Bronchial epithelial cell (primary cell): Measurements from ENCODE around the gene IP6K1. TPM values are rescaled to one million over a fixed set of nuclear protein-coding genes. Genes with fewer than 3 reads are reported as not detected.
"Not testable (repeated sequence)": the region's sequence is repeated elsewhere in the genome, so short reads cannot be mapped to it uniquely, and the experiment has no call there.

Experiments used
- DNase-seq: peaks from one replicate; pipeline ENCODE4 v3.0.0-alpha.2; 2010; ENCODE audit warnings: low read depth
- FAIRE-seq: peaks from 2 replicates; lab custom pipeline; 2011; peaks lifted over from hg19 to GRCh38; lab: Jason Lieb, UNC
- H3K27me3 ChIP-seq: 2 replicates; pipeline ENCODE4 v1.5.1; 2011; ENCODE audit warnings: low read length; ENCODE audit not compliant: control insufficient read depth, insufficient read depth
- H3K36me3 ChIP-seq: 2 replicates; pipeline ENCODE4 v1.5.1; 2011; ENCODE audit warnings: low read length; ENCODE audit not compliant: control insufficient read depth, insufficient read depth
- H3K4me3 ChIP-seq: 2 replicates; pipeline ENCODE4 v1.5.1; 2011; ENCODE audit warnings: mild to moderate bottlenecking, low read depth, low read length, control low read depth
- total RNA-seq: library from RNA; depleted of rRNA; stranded (reverse); fragments of >200 nt; gene quantifications from 2 replicates; pipeline ENCODE4 v1.2.1, GENCODE V29; 2014
- TF ChIP-seq, protein P1 (sequence below): IDR thresholded peaks from 2 replicates; pipeline ENCODE4 v1.5.1; 2011; ENCODE audit warnings: mild to moderate bottlenecking, moderate library complexity, low read length, control low read depth, inconsistent platforms; ENCODE audit not compliant: insufficient read depth, severe bottlenecking

The IP6K1 gene
- 20.3 and 27.1 TPM in 2 replicates for total RNA-seq

- peaks cover 2% of the 10 kb centered on the region for H3K36me3 ChIP-seq
- DNase-seq (peak; percentile 99), FAIRE-seq (peak; percentile 86)
- peak within 1 kb of the TSS; percentile 91 for H3K4me3 ChIP-seq
- TF ChIP-seq, protein P1, sequence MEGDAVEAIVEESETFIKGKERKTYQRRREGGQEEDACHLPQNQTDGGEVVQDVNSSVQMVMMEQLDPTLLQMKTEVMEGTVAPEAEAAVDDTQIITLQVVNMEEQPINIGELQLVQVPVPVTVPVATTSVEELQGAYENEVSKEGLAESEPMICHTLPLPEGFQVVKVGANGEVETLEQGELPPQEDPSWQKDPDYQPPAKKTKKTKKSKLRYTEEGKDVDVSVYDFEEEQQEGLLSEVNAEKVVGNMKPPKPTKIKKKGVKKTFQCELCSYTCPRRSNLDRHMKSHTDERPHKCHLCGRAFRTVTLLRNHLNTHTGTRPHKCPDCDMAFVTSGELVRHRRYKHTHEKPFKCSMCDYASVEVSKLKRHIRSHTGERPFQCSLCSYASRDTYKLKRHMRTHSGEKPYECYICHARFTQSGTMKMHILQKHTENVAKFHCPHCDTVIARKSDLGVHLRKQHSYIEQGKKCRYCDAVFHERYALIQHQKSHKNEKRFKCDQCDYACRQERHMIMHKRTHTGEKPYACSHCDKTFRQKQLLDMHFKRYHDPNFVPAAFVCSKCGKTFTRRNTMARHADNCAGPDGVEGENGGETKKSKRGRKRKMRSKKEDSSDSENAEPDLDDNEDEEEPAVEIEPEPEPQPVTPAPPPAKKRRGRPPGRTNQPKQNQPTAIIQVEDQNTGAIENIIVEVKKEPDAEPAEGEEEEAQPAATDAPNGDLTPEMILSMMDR = no peak
- H3K27me3 ChIP-seq = no peaks in the 10 kb centered on the region
These were observed at the start of gene IP6K1 for GRCh38 chr3:49786357-49787181. Gene IP6K1, minus strand, starts transcription at chr3:49786542. Its CDS starts 38,502 bp downstream, at chr3:49748040.

DNA sequence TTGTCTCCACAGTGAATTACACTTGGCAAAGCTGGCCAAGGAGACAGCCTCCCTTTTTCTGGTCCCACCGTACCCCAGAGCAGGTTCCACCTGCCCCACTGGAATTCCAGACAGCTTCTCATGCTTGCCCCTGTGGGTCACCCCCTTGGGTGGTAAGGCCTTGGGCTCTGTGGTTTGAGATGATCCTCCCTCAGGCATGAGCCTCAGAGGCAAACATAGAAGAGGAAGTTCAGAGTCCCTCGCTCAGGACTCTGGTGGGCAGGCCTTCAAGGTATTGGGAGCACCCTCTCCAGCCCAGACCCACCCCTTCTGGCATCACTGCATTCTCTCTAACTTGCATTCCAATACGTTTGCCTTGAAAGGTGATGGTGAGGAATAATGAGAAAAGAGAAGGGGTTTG lies 45.0 kb upstream of the IP6K1 start:
- DNase-seq = no peak
- TF ChIP-seq, protein P1 = no peak
- Histone ChIP-seq H3K4me3 (no peak overlapping the region), H3K27me3 (no peaks in the 10 kb centered on the region), H3K36me3 (no peaks in the 10 kb centered on the region)
- FAIRE-seq = no peak

DNA sequence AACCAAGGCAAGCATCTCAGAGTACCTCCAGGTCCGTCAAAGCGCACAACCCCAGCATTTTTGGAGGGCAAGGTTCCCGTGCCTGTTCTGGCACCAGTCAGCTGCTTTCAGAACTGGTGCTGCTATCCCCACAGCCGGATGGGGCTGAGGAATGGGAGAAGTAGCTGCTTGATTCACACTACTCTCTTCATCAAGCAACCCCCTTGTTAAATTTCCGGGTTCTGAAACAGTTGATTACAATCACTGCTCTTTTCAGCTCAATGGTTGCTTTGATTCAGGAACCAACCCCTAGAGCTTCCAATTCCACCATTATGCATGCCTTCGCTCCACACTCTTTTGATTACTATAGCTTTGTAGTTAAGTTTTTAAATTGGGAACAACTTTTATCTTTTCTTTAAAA lies 39.7 kb upstream of the IP6K1 start:
- no peak for FAIRE-seq

GRCh38 chr3:49823131-49823530 lies 36.8 kb upstream of the IP6K1 start:
- not testable (repeated sequence) for H3K4me3 ChIP-seq, DNase-seq, FAIRE-seq, H3K36me3 ChIP-seq, H3K27me3 ChIP-seq

More for the DNA sequence above, 39.7 kb upstream of the IP6K1 start:
- no peaks in the 10 kb centered on the region for H3K36me3 ChIP-seq
- H3K4me3 ChIP-seq = no peak overlapping the region
- no peak for DNase-seq
- TF ChIP-seq, protein P1 = no peak
- H3K27me3 ChIP-seq = no peaks in the 10 kb centered on the region

DNA sequence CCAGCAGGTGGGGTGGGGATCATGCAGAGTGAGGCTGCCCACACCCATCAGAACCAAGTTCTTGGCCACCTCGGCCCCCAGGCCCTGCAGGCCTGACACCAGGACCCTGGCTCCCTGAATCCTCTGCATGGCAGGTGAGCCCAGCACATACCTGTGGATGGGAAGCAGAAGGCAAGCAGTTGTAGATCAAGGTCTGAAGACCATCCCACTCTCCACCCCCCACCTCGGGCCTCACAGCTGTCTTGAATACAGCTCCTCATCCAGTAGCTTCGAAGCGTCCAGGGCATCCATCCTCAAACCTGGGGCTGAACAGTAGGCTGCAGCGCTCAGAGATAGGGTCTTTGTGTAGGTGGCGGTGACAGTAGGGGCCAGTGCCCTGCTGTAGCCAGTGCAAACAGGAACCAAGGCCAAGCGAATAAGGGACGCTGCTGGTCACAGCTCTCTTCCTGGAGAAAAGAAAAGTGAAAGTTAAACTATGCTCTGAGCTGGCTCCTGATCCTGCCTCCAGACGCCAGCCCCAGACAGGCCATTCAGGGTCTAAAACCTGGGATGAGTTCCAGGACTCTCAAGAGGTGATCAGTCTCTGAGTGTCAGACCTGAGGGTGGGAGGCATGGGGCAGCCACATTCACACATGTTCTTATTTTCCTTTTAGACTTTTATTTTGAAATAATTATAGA lies 27.3 kb upstream of the IP6K1 start, which contains the start of gene UBA7:
TSS of gene UBA7 (minus strand) at position 457 of the 678 bp plus-strand sequence. CDS start at position 291, 166 bp downstream.
- no peaks in the 10 kb centered on the region for H3K27me3 ChIP-seq
- TF ChIP-seq, protein P1 = no peak
- peak; percentile 39 for DNase-seq
- FAIRE-seq = no peak
- peak within 1 kb of the TSS; percentile 27 for H3K4me3 ChIP-seq
- no peaks in the 10 kb centered on the region for H3K36me3 ChIP-seq

DNA sequence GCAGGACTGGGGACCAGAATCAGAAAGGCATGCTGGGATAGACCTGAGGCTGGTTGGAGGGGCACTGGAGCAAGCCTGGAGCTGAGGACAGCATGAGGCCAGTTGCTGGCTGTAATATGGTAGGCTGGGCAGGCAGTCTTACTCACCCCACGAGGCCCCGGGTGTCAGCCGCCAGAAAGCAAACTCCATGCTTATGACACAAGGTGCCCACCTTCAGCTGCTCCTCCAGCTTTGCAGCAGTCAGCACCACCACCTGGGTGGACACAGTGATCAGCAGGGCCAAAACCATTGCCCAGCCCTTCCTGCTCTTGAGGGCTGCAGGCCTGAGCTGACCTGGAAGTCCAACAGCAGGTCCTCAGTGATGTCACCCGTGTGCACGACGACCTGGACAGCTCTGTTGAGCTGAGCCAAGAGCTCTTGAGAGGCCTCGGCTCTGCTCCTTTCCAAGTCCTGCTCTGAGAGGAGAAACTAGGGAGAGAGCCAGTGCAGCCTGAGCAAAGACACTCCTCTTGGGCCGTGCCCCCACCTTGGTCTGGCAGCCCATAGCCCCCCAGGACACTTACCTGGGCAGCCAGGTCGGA lies 26.7 kb upstream of the IP6K1 start:
- Histone ChIP-seq H3K27me3 (no peaks in the 10 kb centered on the region), H3K36me3 (no peaks in the 10 kb centered on the region), H3K4me3 (peak overlapping the region; percentile 27)
- TF ChIP-seq, protein P1 = no peak
- DNase-seq (no peak), FAIRE-seq (no peak)
